IPS DF 4.7 (cell line): ENCODE data around the gene SLC52A1.

Source experiments
- DNase-seq: peaks from one replicate; pipeline ENCODE4 v3.0.0-alpha.2; 2013; ENCODE audit warnings: low spot score; ENCODE audit errors: extremely low read depth

Gene SLC52A1

DNA sequence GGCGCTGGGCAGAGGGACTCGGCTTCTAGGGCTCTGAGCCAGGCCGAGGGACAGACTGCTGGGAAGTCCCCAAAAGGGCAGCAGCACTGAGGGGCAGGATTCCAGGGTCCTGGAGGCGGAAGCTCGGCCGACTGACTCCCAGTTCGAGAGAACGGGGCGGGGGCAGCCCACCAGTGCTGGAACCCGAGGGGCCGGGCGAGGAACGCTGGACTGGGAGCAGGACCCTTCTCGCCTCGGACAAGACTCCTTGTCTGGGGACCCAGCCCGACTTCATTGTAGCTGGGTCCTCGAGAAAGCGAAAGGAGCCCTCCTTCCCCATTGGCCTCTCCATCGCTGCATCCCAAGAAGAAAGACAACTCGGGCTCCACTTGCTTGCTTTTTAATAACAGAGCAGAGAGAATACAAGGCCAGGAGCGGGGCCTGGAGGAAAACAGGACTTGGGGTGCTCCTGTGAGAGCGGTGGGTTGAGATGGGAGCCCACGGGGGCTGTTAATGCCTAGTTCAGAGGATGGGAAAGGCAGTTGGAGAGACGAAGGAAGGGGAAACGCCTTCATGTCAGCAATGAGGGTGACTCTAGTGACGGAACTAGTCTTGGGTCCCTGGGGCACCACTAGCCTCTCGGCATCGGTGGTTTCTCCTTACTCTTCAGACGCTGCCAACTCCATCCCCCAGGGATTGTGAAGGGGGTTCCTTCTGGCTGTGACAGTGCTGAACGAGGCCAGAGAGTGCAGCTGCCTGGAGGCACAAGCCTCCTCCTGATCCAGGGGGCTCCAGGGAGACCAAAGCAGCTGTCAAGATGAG, 47.3 kb downstream of the SLC52A1 start:
- DNase-seq, result no peak

- no peak for DNase-seq
Measured at GRCh38 chr17:4986951-4987766, 48.1 kb downstream of the SLC52A1 start, which contains the start of gene CAMTA2. TSS of gene CAMTA2 (minus strand) at chr17:4987675. CDS start at chr17:4986222, 1,453 bp downstream.

DNA sequence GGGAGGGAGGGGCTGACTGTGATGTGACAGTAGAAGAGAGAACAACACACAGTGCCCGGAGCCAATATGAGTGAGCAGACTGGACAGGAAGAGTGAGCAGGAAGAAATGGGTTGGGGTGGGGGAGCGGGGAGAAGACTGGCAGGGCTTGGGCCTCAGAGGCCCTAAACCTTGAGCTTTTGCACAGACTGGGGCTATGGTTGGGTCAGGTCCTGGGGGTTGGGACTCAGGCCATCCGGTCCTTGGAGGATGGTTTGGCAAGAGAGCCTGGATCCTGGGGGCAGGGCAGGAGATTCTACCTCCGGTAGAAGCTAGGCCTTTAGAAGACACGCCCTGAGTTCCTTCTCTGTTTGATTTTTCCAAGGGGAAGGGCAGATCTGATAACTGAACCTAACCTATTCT, 48.8 kb downstream of the SLC52A1 start:
- DNase-seq, result no peak
